Activated CD8-positive, alpha-beta memory T cell treated with anti-CD3 and anti-CD28 coated beads, Interleukin-2, amount 50 U/mL, for 1 hour (primary cell): ENCODE data around the gene RPL26.
"Not testable (repeated sequence)": the region's sequence is repeated elsewhere in the genome, so short reads cannot be mapped to it uniquely, and the experiment has no call there.

Experiments
- DNase-seq: peaks from one replicate; pipeline ENCODE4 v3.0.0-alpha.2; 2020; ENCODE audit errors: extremely low read depth

RPL26 gene

GRCh38 chr17:8366231-8366630, 16.8 kb downstream of the RPL26 start:
- DNase-seq = no peak

DNA sequence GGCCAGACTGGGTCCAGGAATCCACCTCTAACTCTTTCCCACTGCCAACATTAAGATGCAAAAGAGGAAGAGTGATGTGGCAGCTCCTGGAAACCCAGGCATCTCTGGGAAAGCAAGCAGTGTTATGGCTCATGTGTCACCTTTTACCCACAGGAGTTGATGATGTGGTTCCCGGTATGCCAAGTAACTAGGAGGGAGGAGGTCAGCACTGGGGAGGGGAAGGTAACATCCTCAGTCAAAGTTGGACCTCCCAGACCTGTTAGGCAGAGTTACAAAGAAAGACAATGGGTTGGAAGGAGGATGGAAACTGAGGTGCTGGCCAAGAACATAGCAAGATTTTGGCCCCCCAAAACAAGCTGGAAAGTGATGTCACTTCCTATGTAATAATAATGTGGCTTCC, 17.9 kb downstream of the RPL26 start:
- DNase-seq = no peak

GRCh38 chr17:8362651-8363332, 20.2 kb downstream of the RPL26 start:
- no peak for DNase-seq

- no peak for DNase-seq
Observed at GRCh38 chr17:8360751-8361150, 22.2 kb downstream of the RPL26 start.

DNA sequence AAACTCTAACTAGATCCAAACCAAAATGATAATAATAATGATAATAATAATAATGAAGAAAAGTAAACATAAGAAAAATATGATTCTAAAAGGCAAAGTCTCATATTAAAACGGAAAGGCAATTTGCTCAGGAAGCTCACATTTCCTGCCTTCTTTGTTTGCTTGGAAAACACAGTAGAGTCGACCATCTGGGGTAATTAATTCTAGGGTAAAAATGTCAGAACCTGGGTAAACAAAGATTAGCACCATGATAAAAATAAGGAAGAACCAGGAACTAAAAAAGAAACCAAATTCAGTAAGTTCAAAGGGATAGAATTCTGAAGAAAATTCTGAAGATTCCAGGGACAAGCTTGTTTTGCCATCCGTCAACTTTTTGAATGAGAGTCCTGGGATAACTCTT, 22.7 kb downstream of the RPL26 start:
- no peak for DNase-seq

DNA sequence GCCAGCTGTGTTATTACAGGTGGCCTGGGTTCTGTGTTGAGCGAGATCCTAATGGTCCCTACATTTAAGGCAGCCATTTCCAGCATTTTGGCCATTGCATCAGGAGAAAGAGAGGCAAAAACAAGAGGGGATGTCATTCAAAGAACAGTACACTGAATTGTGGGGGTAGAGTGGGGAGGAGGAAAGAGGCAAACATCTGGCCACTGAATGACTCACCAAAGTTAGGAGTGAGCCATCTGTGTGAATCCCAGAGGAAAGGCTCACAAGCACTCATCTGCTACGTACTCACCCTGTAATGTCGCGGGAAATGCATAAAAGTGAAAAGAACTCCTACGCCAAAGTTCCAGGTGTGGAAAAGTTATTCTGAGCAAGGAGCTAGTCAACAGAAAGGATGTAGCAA, 23.2 kb downstream of the RPL26 start:
- no peak for DNase-seq

DNA sequence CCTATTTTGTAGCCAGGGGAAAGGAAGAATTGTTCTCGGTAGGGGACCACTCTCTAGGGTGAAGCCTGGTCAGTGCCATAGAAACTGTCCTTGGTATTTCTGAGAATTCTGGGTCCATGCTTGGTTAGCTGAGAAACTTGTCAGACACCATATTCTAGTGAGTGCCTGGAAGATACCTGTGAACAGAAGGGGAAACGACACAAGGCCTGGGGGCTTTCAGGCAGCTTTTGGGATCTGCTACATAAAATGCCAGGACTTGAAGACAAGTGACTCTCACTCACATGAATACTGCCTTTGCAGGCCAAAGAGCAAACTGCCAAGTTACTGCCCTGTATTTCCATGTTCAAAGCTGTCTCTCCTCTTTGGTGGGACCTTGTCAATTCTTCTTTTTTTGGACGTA, 25.1 kb downstream of the RPL26 start:
- no peak for DNase-seq

DNA sequence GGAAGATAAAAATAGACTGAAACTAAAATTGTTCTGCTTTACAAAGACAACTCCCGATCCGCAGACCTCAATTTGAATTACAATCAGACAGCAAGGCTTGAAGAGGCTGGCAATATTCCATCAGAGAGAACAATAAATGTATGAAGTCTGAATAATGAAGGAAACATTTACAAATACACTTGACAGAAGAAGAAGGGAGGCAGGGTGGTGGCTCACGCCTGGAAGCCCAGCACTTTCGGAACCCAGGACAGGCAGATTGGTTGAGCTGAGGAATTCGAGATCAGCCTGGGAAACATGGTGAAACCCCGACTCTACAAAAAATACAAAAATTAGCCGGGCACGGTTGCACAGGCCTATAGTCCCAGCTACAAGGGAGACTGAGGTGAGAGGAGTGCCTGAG, 28.8 kb downstream of the RPL26 start:
- DNase-seq = no peak

DNA sequence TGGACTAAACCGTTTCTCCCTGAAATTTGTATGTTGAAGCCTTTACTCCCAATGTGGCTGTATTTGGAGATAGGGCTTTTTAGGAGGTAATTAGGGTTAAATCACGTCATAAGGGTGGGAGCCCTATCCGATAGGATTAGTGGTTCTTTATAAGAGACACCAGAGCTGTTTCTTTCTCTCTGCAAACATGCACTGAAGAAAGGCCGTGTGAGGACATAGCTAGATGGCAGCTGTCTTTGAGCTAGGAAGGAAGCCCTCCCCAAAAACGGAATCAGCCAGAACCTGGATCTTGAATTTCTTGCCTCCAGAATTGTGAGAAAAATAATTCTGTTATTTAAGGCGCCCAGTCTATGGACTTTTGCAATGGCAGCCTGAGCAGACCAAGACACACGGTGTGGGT, 29.3 kb downstream of the RPL26 start:
- DNase-seq = no peak

DNA sequence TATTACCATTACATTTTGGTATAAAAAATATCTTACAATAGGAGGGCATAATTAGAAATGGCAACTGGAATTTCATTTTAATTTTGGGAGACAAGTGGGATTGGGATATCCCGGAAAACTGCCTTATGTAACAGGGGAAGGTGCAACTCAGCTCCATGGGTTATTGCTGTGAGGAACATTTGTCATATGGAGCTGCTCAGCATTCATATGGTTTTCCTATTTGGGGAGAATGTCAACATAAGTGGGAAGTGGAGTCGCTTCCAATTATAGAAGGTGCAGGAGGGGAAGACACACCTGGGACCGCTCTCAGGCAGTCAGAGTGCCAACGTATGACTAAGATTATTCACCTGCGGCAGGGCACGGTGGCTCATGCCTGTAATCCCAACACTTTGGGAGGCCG, 32.7 kb downstream of the RPL26 start:
- no peak for DNase-seq

GRCh38 chr17:8347001-8347400, 36.0 kb downstream of the RPL26 start:
- DNase-seq = not testable (repeated sequence)

GRCh38 chr17:8345951-8346665, 36.9 kb downstream of the RPL26 start:
- DNase-seq = no peak

- no peak for DNase-seq
Observed at GRCh38 chr17:8345052-8345690, 37.8 kb downstream of the RPL26 start.

- no peak for DNase-seq
Observed at GRCh38 chr17:8341456-8341855, 41.5 kb downstream of the RPL26 start.

DNA sequence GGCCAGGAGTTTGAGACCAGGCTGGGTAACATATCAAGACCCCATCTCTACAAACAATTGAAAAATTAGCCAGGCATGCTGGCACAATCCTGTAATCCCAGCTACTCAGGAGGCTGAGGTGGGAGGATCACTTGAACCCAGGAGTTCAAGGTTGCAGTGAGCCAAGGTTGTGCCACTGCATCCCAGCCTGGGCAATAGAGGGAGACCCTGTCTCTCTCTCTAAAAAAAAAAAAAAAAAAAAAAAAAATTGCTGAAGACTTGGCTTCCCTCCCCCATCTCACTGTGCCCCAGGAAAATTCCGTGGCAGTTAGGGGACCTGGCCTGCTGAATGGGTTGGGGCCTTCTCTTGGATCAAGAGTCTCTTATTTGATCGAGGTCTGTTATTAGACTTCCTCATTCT, 43.5 kb downstream of the RPL26 start, which contains the start of gene ODF4:
ODF4 (plus strand) TSS at position 301 of the 400 bp plus-strand sequence. CDS start 212 bp downstream, outside the sequence.
- DNase-seq = no peak

GRCh38 chr17:8338753-8339140, 44.2 kb downstream of the RPL26 start:
- no peak for DNase-seq

DNA sequence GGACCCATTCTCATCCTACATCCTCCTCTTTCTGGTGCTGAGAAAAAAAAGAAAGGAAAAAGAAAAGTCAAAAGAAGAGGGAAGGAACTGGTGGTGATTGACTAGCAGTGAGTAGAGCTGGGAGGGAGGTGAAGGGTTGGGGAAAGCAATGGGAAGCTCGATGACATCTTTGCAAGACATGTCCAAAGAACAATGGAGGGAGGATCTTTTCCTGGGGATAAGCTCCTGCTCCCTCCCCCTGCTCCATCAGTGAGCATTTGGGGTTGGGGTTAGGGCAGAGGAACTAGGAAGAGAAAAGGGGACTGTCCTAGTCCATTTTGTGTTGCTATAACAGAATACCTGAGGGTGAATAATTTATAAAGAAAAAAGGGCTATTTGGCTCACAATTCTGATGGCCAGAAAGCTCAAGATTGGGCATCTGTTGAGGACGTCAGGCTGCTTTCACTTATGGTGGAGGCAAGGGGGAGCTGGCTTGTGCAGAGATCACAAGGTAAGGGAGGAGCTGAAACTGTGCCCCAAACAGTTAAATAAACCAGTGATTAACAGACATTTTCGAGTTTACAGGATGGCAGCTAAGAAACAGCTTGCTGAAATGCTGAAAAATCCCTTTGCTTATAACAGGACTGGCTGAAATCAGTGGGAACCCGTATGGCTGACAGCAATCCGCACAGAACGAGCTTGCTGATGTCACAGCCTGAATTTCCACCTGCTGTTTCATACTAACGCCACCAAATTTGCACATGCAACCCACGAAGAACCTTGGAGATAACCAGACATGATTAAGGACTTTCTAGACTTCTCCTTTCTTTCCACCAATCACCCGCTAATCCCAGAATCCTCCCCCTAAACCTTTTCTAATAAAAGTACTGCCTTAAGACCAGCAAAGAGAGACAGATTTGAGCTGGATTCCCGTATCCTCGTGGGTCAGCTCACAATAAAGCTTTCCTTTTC, 44.9 kb downstream of the RPL26 start:
- DNase-seq = no peak

- no peak for DNase-seq
Observed at GRCh38 chr17:8333281-8333680, 49.7 kb downstream of the RPL26 start.

DNA sequence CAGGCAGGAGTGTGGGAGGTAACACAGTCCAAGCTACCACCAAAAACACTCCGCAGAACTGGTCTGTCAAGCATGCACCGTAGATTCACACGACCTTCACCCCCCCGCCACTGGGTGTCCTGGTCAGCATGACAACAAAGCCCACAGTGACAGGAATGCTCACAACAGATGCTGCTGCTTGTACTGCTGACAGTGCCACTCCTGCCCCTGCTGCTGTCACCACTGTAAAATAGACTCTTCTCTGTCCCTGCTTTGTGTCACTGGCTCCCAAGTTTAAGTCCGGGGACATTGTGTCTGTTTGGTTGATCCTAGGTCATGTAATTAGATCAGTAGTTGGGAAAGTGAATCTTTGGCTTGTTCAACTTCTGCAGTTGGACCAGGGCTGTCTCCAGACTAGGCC, 50.3 kb downstream of the RPL26 start:
- no peak for DNase-seq

DNA sequence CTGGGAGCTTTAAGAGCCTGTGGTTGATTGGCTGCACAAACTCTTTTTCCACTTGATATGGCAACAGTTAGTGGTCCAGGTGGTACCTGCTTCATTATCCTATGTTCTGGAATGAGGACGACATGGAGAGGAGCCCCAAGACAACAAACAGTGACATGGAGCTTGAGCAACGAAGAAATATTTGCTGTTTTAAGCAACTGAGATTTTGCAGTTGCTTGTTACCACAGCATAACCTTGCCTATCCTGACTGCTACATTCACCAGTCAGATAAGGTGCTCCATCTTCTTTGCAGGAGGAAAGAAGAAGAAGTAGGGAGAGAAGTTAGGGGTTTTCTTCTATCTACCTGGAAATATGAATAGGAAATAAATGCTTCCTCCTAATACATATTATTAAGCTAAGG, 50.9 kb downstream of the RPL26 start:
- no peak for DNase-seq
